HEK293 (cell line): ENCODE measurements around the gene RHEB.

Source experiments
- CTCF ChIA-PET: fragments of 350-600 bp; formaldehyde crosslinking; extraction: SDS; loops from one replicate; lab custom pipeline; 2021; ENCODE audit warnings: antibody characterized with exemption; lab: Yijun Ruan, JAX
- POLR2A ChIA-PET: fragments of 300-600 bp; formaldehyde crosslinking; extraction: SDS; loops from one replicate; lab custom pipeline; 2020; ENCODE audit warnings: antibody characterized with exemption, inconsistent platforms; lab: Yijun Ruan, JAX
- H3K27ac ChIP-seq: fragments of 200-500 bp; sonication (Bioruptor generic); 2 replicates; pipeline ENCODE4 v1.5.1; 2014; ENCODE audit warnings: low read depth, low read length, control low read depth, inconsistent platforms; ENCODE audit errors: extremely low read depth
- H3K36me3 ChIP-seq, 2 experiments: fragments of 200-500 bp in 1 of 2; sonication (Bioruptor generic) in 1 of 2; 1 replicate in 1 of 2; 2 replicates in 1 of 2; pipeline ENCODE4 v1.5.1; 2014 to 2017; ENCODE audit warnings: inconsistent platforms in 2 of 2, low read length in 2 of 2; ENCODE audit not compliant: control insufficient read depth in 2 of 2, insufficient read depth in 1 of 2
- H3K4me1 ChIP-seq: fragments of 200-500 bp; sonication (Bioruptor generic); 2 replicates; pipeline ENCODE4 v1.5.1; 2014; ENCODE audit warnings: mild to moderate bottlenecking, low read length, inconsistent platforms; ENCODE audit not compliant: control insufficient read depth, insufficient read depth
- H3K4me3 ChIP-seq: 2 replicates; pipeline ENCODE4 v1.5.1; 2011; ENCODE audit warnings: low read depth, mild to moderate bottlenecking, control low read depth, low read length, moderate library complexity
- H3K9me3 ChIP-seq: fragments of 200-500 bp; sonication (Bioruptor generic); 2 replicates; pipeline ENCODE4 v1.5.1; 2014; ENCODE audit warnings: low read depth, low read length, inconsistent platforms; ENCODE audit not compliant: control insufficient read depth, insufficient read depth
- BCL11A ChIP-seq: fragments of 450-650 bp; formaldehyde crosslinking; IDR thresholded peaks from 2 replicates; pipeline ENCODE4 v1.5.1; 2016; ENCODE audit warnings: low read depth, missing biosample characterization, missing genetic modification characterization
- GFI1B ChIP-seq: fragments of 450-650 bp; formaldehyde crosslinking; IDR thresholded peaks from 2 replicates; pipeline ENCODE4 v1.5.1; 2016; ENCODE audit warnings: missing biosample characterization, missing genetic modification characterization
- GLIS2 ChIP-seq: fragments of 450-650 bp; formaldehyde crosslinking; IDR thresholded peaks from 2 replicates; pipeline ENCODE4 v1.5.1; 2016; ENCODE audit warnings: missing biosample characterization, missing genetic modification characterization
- PBX3 ChIP-seq: sonication (generic); formaldehyde crosslinking; IDR thresholded peaks from 2 replicates; pipeline ENCODE4 v1.8.1; 2022; ENCODE audit warnings: mild to moderate bottlenecking, moderate library complexity, missing genetic modification reagents
- SALL2 ChIP-seq: fragments of 450-650 bp; formaldehyde crosslinking; IDR thresholded peaks from 2 replicates; pipeline ENCODE4 v1.5.0; 2017; ENCODE audit warnings: missing biosample characterization, mild to moderate bottlenecking, missing genetic modification characterization, borderline replicate concordance
- ZBTB8A ChIP-seq: fragments of 450-650 bp; formaldehyde crosslinking; IDR thresholded peaks from 2 replicates; pipeline ENCODE4 v1.5.1; 2016; ENCODE audit warnings: missing biosample characterization, missing genetic modification characterization
- ZIC2 ChIP-seq: fragments of 450-650 bp; formaldehyde crosslinking; IDR thresholded peaks from 2 replicates; pipeline ENCODE4 v1.5.1; 2016; ENCODE audit warnings: missing biosample characterization, missing genetic modification characterization
- ZNF23 ChIP-seq: fragments of 450-650 bp; formaldehyde crosslinking; IDR thresholded peaks from 2 replicates; pipeline ENCODE4 v1.5.1; 2016; ENCODE audit warnings: missing biosample characterization, missing genetic modification characterization, borderline replicate concordance
- ZNF433 ChIP-seq: fragments of 450-650 bp; formaldehyde crosslinking; IDR thresholded peaks from 2 replicates; pipeline ENCODE4 v1.5.1; 2016; ENCODE audit warnings: missing biosample characterization, missing genetic modification characterization, low read depth
- ZNF48 ChIP-seq: fragments of 450-650 bp; formaldehyde crosslinking; IDR thresholded peaks from 2 replicates; pipeline ENCODE4 v1.5.1; 2016; ENCODE audit warnings: missing biosample characterization, missing genetic modification characterization
- ZNF510 ChIP-seq: fragments of 450-650 bp; formaldehyde crosslinking; IDR thresholded peaks from 2 replicates; pipeline ENCODE4 v1.5.1; 2018; ENCODE audit warnings: mild to moderate bottlenecking, missing genetic modification characterization, missing biosample characterization; ENCODE audit not compliant: insufficient replicate concordance
- ZNF544 ChIP-seq: fragments of 450-650 bp; formaldehyde crosslinking; IDR thresholded peaks from 2 replicates; pipeline ENCODE4 v1.5.0; 2017; ENCODE audit warnings: missing biosample characterization, missing genetic modification characterization
- ZNF626 ChIP-seq: fragments of 450-650 bp; sonication (Bioruptor Pico); formaldehyde crosslinking; IDR thresholded peaks from 2 replicates; pipeline ENCODE4 v1.5.1; 2018; ENCODE audit warnings: missing biosample characterization, missing genetic modification characterization, inconsistent platforms
- ZNF654 ChIP-seq: fragments of 450-650 bp; formaldehyde crosslinking; IDR thresholded peaks from 2 replicates; pipeline ENCODE4 v1.5.1; 2016; ENCODE audit warnings: low read depth, missing biosample characterization, missing genetic modification characterization
- ZNF664 ChIP-seq: fragments of 450-650 bp; formaldehyde crosslinking; IDR thresholded peaks from 2 replicates; pipeline ENCODE4 v1.5.1; 2016; ENCODE audit warnings: missing biosample characterization, missing genetic modification characterization
- ZNF76 ChIP-seq: fragments of 450-650 bp; formaldehyde crosslinking; IDR thresholded peaks from 2 replicates; pipeline ENCODE4; 2016; ENCODE audit warnings: low read depth, missing biosample characterization, missing genetic modification characterization, borderline replicate concordance
- ZNF843 ChIP-seq: fragments of 450-650 bp; formaldehyde crosslinking; IDR thresholded peaks from 2 replicates; pipeline ENCODE4 v1.5.1; 2016; ENCODE audit warnings: missing biosample characterization, missing genetic modification characterization
- ZSCAN23 ChIP-seq: fragments of 450-650 bp; formaldehyde crosslinking; IDR thresholded peaks from 2 replicates; pipeline ENCODE4 v1.5.1; 2016; ENCODE audit warnings: missing biosample characterization, missing genetic modification characterization
- ZSCAN30 ChIP-seq: fragments of 450-650 bp; IDR thresholded peaks from 2 replicates; pipeline ENCODE4 v1.5.1; 2018; ENCODE audit warnings: missing biosample characterization, mild to moderate bottlenecking, missing genetic modification characterization, moderate library complexity

RHEB gene

GRCh38 chr7:151448261-151449252 lies 71.1 kb downstream of the RHEB start:
- H3K36me3 ChIP-seq: no peaks in the 10 kb centered on the region
- CTCF ChIA-PET: interaction anchor here (0.6 to 2.3 kb wide), 5 partner anchors 9 to 1610 kb away, joined by 3 to 7 read pairs (median 4); partner anchors contain the start of gene ZNF862
- TF ChIP-seq ZNF654 (tag by site-specific recombination): peak; percentile 37
- TF ChIP-seq GLIS2 (tag by site-specific recombination): no peak
- TF ChIP-seq ZBTB8A (tag by site-specific recombination): peak; percentile 53; the same call in 1 of the 2 replicates
- H3K27ac ChIP-seq: no peak overlapping the region
- POLR2A ChIA-PET: no interaction called here
- no peak overlapping the region for H3K4me3 ChIP-seq
- H3K9me3 ChIP-seq: no peaks in the 10 kb centered on the region
- H3K4me1 ChIP-seq: no peaks in the 10 kb centered on the region

GRCh38 chr7:151447901-151448260 lies 71.8 kb downstream of the RHEB start:
- no peak overlapping the region for H3K27ac ChIP-seq
- TF ChIP-seq ZNF544 (tag by site-specific recombination) (no peak), ZNF510 (tag by site-specific recombination) (no peak), ZNF23 (tag by site-specific recombination) (no peak), ZNF48 (tag by site-specific recombination) (no peak), ZNF433 (tag by site-specific recombination) (no peak), ZSCAN23 (no peak), ZNF626 (no peak), GFI1B (no peak)
- CTCF ChIA-PET: interaction anchor here (1.0 to 2.3 kb wide), 2 partner anchors 33 to 79 kb away, joined by 4 to 7 read pairs; no protein-coding TSS in a partner anchor
- no peak overlapping the region for H3K4me3 ChIP-seq
- H3K36me3 ChIP-seq: no peaks in the 10 kb centered on the region
- POLR2A ChIA-PET: no interaction called here
- H3K9me3 ChIP-seq: no peaks in the 10 kb centered on the region
- no peaks in the 10 kb centered on the region for H3K4me1 ChIP-seq

GRCh38 chr7:151447312-151447711 lies 72.4 kb downstream of the RHEB start:
- TF ChIP-seq BCL11A (tag by site-specific recombination) (no peak), ZNF843 (tag by site-specific recombination) (no peak), SALL2 (no peak), ZNF664 (tag by site-specific recombination) (no peak), ZNF76 (tag by site-specific recombination) (no peak), ZIC2 (tag by site-specific recombination) (no peak), ZSCAN30 (tag by site-specific recombination) (no peak), PBX3 (no peak)
- ChIA-PET POLR2A (no interaction called here), CTCF (no interaction called here)
- no peaks in the 10 kb centered on the region for H3K36me3 ChIP-seq
- no peaks in the 10 kb centered on the region for H3K4me1 ChIP-seq
- no peak overlapping the region for H3K27ac ChIP-seq
- no peak overlapping the region for H3K4me3 ChIP-seq
- no peaks in the 10 kb centered on the region for H3K9me3 ChIP-seq
